Mucosa of descending colon (tissue), 3 donors: ENCODE measurements around the gene DCC. TPM values are rescaled to one million over a fixed set of nuclear protein-coding genes. Genes with fewer than 3 reads are reported as not detected.
A peak's percentile ranks its signal among the peaks of the same experiment; 100 is the strongest.

ENCODE experiments used
- ATAC-seq: fragments of 200-7000 bp; cut with Tn5 transposase; one replicate; pipeline ENCODE4 v1.9.1; 2020; ENCODE audit warnings: mild to moderate bottlenecking, moderate library complexity
- DNase-seq, 3 donors: peaks; one replicate each; pipeline ENCODE4 v3.0.0-alpha.2; 2020
- H3K36me3 ChIP-seq: fragments of 200-600 bp; one replicate; pipeline ENCODE4 v1.8.0; 2021; ENCODE audit warnings: low read depth, mild to moderate bottlenecking
- H3K4me1 ChIP-seq: fragments of 200-600 bp; one replicate; pipeline ENCODE4 v1.8.0; 2021; ENCODE audit warnings: low read depth, mild to moderate bottlenecking
- H3K4me3 ChIP-seq: fragments of 200-600 bp; one replicate; pipeline ENCODE4 v1.8.0; 2021; ENCODE audit warnings: mild to moderate bottlenecking
- H3K9me3 ChIP-seq: fragments of 200-600 bp; one replicate; pipeline ENCODE4 v1.8.0; 2021; ENCODE audit warnings: mild to moderate bottlenecking
- intact Hi-C, 2 donors: fragments of 100-400 bp; cut with DNase I in 1 of 2; cut with micrococcal nuclease in 1 of 2; formaldehyde crosslinking; loops; one replicate each; pipeline versions ENCODE4 v1.11.0 to v1.11.1; 2022; cut with DNase I, micrococcal nuclease
- total RNA-seq, 3 donors: library from RNA; stranded (reverse); fragmentation: NEBNext Ultra II Directional in 2 of 3; extraction: Animal tissue kit (Norgen Biotek cat#: 25700) in 2 of 3; gene quantifications; one replicate each; pipeline versions ENCODE4 v1.2.1 to v1.2.4, GENCODE V29; 2021 to 2023
- TF ChIP-seq, protein P1 (sequence below): fragments of 200-600 bp; IDR thresholded peaks from one replicate; pipeline ENCODE4 v1.8.0; 2022; ENCODE audit warnings: antibody characterized with exemption, mild to moderate bottlenecking
- donor health status: DM: no; HTN: no; CAD: no; lungs with moderate emphysema.
- donor health status: DM: no; HTN: no; CAD: no.
- donor health status: DM: no; HTN: yes; CAD: no.

The DCC gene
- total RNA-seq, 3 donors from 2014 or later = 0.26 to 1.3 (median 0.34) TPM

DNA sequence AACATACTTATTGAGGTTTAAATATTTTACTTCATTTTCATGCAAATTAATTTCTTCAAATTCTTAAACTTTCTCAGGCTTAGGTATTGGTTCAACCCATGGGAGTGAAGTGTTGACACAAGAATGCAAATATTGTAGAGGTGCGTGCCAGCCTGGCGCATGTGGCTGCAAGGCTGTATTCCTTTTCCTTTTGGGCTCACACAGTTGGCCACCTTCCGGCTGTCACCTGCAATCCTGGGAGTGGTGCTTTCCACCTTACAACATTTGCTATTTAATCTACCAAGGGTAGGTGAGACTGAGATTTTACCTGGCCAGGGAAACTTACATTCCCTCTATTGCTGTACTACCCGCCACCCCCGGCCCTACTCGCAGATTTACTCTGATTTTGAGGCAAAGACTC lies 141.1 kb downstream of the DCC start:
- intact Hi-C loops = no loop called here

GRCh38 chr18:52484977-52485376 lies 145.0 kb downstream of the DCC start:
- intact Hi-C loops = no loop called here
- DNase-seq (no peak), ATAC-seq (no peak)
- no peaks in the 10 kb centered on the region for H3K4me1 ChIP-seq
- no peaks in the 10 kb centered on the region for H3K36me3 ChIP-seq
- H3K9me3 ChIP-seq = no peaks in the 10 kb centered on the region
- TF ChIP-seq, protein P1, sequence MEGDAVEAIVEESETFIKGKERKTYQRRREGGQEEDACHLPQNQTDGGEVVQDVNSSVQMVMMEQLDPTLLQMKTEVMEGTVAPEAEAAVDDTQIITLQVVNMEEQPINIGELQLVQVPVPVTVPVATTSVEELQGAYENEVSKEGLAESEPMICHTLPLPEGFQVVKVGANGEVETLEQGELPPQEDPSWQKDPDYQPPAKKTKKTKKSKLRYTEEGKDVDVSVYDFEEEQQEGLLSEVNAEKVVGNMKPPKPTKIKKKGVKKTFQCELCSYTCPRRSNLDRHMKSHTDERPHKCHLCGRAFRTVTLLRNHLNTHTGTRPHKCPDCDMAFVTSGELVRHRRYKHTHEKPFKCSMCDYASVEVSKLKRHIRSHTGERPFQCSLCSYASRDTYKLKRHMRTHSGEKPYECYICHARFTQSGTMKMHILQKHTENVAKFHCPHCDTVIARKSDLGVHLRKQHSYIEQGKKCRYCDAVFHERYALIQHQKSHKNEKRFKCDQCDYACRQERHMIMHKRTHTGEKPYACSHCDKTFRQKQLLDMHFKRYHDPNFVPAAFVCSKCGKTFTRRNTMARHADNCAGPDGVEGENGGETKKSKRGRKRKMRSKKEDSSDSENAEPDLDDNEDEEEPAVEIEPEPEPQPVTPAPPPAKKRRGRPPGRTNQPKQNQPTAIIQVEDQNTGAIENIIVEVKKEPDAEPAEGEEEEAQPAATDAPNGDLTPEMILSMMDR = no peak
- H3K4me3 ChIP-seq = no peak overlapping the region

More for the DNA sequence above, 141.1 kb downstream of the DCC start:
- peak; percentile 72 for ATAC-seq
- no peaks in the 10 kb centered on the region for H3K4me1 ChIP-seq
- H3K9me3 ChIP-seq = no peaks in the 10 kb centered on the region
- DNase-seq = peak in 2 of 3 donors; percentile 43
- H3K36me3 ChIP-seq = no peaks in the 10 kb centered on the region
- H3K4me3 ChIP-seq = no peak overlapping the region
- TF ChIP-seq, protein P1 = no peak

- intact Hi-C loops = no loop called here
- no peak for ATAC-seq
- DNase-seq = no peak
- Histone ChIP-seq H3K4me1 (no peaks in the 10 kb centered on the region), H3K36me3 (no peaks in the 10 kb centered on the region), H3K4me3 (no peak overlapping the region), H3K9me3 (no peaks in the 10 kb centered on the region)
- TF ChIP-seq, protein P1 = no peak
Measured at GRCh38 chr18:52486052-52486451, 146.1 kb downstream of the DCC start.

GRCh38 chr18:52489396-52490306 lies 149.7 kb downstream of the DCC start:
- intact Hi-C loops = no loop called here
- Histone ChIP-seq H3K36me3 (no peaks in the 10 kb centered on the region), H3K9me3 (peaks cover 2% of the 10 kb centered on the region), H3K4me1 (no peaks in the 10 kb centered on the region), H3K4me3 (no peak overlapping the region)
- DNase-seq (no peak), ATAC-seq (no peak)
- TF ChIP-seq, protein P1 = no peak

DNA sequence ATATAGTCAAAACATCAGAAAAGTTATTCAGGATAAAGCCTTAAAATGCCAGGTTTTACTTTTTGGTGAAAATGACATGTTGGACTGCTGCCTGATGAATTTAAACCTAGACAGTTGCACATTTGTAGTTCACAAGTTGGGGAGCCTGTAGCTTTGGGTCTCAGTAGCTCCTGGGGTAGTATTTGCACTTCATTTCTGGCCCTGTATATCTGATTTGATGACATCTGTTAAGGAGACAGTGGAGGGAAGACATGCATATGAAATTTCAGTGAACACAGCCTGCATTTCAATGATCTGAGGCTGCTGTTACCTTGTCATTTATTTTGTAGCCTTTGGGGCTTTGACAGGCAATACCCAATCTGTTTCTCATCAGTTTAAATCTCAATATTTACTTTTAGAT lies 156.4 kb downstream of the DCC start:
- ATAC-seq = no peak
- Histone ChIP-seq H3K4me1 (no peaks in the 10 kb centered on the region), H3K4me3 (no peak overlapping the region), H3K36me3 (no peaks in the 10 kb centered on the region), H3K9me3 (peaks cover 2% of the 10 kb centered on the region)
- no peak for DNase-seq
- TF ChIP-seq, protein P1 = no peak
- intact Hi-C loops = no loop called here
